Measurements from ENCODE around the gene S1PR1. TPM values are rescaled to one million over a fixed set of nuclear protein-coding genes. Genes with fewer than 3 reads are reported as not detected.

S1PR1 gene
- total RNA-seq, 1 donor from 2014 or later: 8.7 TPM

DNA sequence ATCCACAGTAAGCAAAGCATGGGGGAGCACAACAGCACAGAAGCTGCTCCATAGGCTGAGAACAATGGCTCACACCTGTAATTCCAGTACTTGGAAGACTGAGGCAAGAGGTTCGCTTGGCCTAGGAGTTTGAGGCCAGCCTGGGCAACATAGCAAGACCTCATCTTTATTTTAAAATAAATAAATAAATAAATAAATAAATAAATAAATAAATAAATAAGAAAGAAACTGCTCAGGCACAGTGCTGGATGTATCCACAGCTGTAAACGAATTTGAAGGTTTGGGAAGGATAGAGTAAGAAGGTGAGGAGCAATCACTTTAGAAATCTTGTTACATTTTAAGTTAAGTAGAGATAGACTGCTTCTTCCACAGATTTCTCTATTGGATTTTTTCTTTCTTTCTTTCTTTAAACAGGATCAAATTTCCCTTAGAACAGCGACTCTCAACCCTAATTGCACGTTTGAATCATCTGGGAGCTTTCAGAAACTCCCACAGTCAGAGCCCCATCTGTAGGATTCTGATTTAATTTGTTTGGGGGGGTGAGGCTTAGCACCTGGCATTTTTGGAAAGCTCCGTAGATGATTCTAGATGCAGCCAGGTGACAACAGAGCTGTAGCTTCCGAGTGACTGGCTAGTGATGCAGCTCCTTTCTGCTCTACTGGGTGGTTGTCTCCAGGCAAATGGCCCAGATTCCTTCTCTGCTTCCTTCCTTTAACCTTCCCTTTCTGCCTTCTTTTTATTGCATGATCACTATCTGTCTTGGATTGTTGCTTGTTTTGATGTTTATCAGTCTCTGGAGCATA is 53.5 kb downstream of the S1PR1 start:
- Mint-ChIP-seq H3K27me3 (ENCODE audit: insufficient read depth, low read depth) (peaks cover 3% of the 10 kb centered on the region), H3K4me3 (no peak overlapping the region), H3K4me1 (peaks cover 34% of the 10 kb centered on the region), H3K9me3 (peaks cover 2% of the 10 kb centered on the region), H3K36me3 (no peaks in the 10 kb centered on the region), H3K27ac (no peak overlapping the region)
- Histone ChIP-seq H3K27ac (no peak overlapping the region), H2AFZ (replicated peaks) (no peak overlapping the region), H3K9me3 (ENCODE audit: low read depth) (no peaks in the 10 kb centered on the region), H3K4me1 (peaks cover 16% of the 10 kb centered on the region), H3K27me3 (no peaks in the 10 kb centered on the region), H3F3A (ENCODE audit: low read depth) (peaks cover 8% of the 10 kb centered on the region), H3K36me3 (peaks cover 5% of the 10 kb centered on the region), H3K4me2 (no peak overlapping the region), H4K20me1 (ENCODE audit: low read depth) (no peaks in the 10 kb centered on the region), H3K4me3 (no peak overlapping the region), H3K79me2 (ENCODE audit: low read depth) (no peaks in the 10 kb centered on the region), H3K9ac (no peak overlapping the region)
- no peak for DNase-seq (ENCODE audit: low spot score)
- TF ChIP-seq, protein P1, sequence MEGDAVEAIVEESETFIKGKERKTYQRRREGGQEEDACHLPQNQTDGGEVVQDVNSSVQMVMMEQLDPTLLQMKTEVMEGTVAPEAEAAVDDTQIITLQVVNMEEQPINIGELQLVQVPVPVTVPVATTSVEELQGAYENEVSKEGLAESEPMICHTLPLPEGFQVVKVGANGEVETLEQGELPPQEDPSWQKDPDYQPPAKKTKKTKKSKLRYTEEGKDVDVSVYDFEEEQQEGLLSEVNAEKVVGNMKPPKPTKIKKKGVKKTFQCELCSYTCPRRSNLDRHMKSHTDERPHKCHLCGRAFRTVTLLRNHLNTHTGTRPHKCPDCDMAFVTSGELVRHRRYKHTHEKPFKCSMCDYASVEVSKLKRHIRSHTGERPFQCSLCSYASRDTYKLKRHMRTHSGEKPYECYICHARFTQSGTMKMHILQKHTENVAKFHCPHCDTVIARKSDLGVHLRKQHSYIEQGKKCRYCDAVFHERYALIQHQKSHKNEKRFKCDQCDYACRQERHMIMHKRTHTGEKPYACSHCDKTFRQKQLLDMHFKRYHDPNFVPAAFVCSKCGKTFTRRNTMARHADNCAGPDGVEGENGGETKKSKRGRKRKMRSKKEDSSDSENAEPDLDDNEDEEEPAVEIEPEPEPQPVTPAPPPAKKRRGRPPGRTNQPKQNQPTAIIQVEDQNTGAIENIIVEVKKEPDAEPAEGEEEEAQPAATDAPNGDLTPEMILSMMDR (IDR thresholded peaks at IDR 0.05): no peak
- TF ChIP-seq EZH2phosphoT487 (IDR thresholded peaks at IDR 0.05) (no peak), EZH2 (IDR thresholded peaks at IDR 0.05) (no peak)

Other genes starting within 250 kb of the S1PR1 start
- 63.3 and 99.4 TPM in 2 replicates for gene DPH5, start 211.2 kb upstream of the S1PR1 start, total RNA-seq (ENCODE audit: low replicate concordance)